Measurements from ENCODE around the gene CGB8.
A peak's percentile ranks its signal among the peaks of the same experiment; 100 is the strongest.
"Not testable (repeated sequence)": the region's sequence is repeated elsewhere in the genome, so short reads cannot be mapped to it uniquely, and the experiment has no call there.

The CGB8 gene

GRCh38 chr19:49024233-49024632 is 24.7 kb downstream of the CGB8 start, which contains the start of gene CGB3:
Gene CGB3 (minus strand): TSS chr19:49024333. CDS start chr19:49023971, 362 bp downstream.
- H3K4me1 Mint-ChIP-seq, result peaks cover 22% of the 10 kb centered on the region
- not testable (repeated sequence) for H3K27ac Mint-ChIP-seq; H3K4me3 Mint-ChIP-seq; H3K36me3 Mint-ChIP-seq; ATAC-seq; DNase-seq (ENCODE audit: low spot score in 2 of 2); H3K9me3 Mint-ChIP-seq

GRCh38 chr19:49022116-49022515 is 26.8 kb downstream of the CGB8 start:
- Mint-ChIP-seq H3K4me3 (no peak overlapping the region), H3K4me1 (peaks cover 31% of the 10 kb centered on the region), H3K36me3 (no peaks in the 10 kb centered on the region), H3K27ac (no peak overlapping the region), H3K9me3 (no peaks in the 10 kb centered on the region)
- ATAC-seq (no peak), DNase-seq (ENCODE audit: low spot score in 2 of 2) (no peak)

GRCh38 chr19:49020931-49021895 is 27.7 kb downstream of the CGB8 start:
- Mint-ChIP-seq H3K4me1 (peaks cover 31% of the 10 kb centered on the region), H3K36me3 (no peaks in the 10 kb centered on the region), H3K9me3 (no peaks in the 10 kb centered on the region), H3K27ac (peak overlapping the region; percentile 7), H3K4me3 (peak overlapping the region; percentile 1)
- DNase-seq (ENCODE audit: low spot score in 2 of 2) (no peak), ATAC-seq (peak; percentile 47)

GRCh38 chr19:49020342-49020741 is 28.6 kb downstream of the CGB8 start:
- no peak for ATAC-seq
- Mint-ChIP-seq H3K4me1 (peaks cover 31% of the 10 kb centered on the region), H3K4me3 (peak overlapping the region; percentile 84), H3K9me3 (no peaks in the 10 kb centered on the region), H3K36me3 (peaks cover 5% of the 10 kb centered on the region), H3K27ac (no peak overlapping the region)
- DNase-seq (ENCODE audit: low spot score in 2 of 2), result no peak

- Mint-ChIP-seq H3K4me3 (peak overlapping the region; percentile 84), H3K9me3 (no peaks in the 10 kb centered on the region), H3K4me1 (peaks cover 31% of the 10 kb centered on the region), H3K36me3 (peaks cover 9% of the 10 kb centered on the region), H3K27ac (peak overlapping the region; percentile 27)
- DNase-seq (ENCODE audit: low spot score in 2 of 2), result peak; percentile 60 to 83
- ATAC-seq, result peak; percentile 49
Observed at GRCh38 chr19:49019242-49019932, 29.5 kb downstream of the CGB8 start.

- H3K4me1 Mint-ChIP-seq, result peaks cover 31% of the 10 kb centered on the region
- peak overlapping the region; percentile 27 for H3K27ac Mint-ChIP-seq
- DNase-seq (ENCODE audit: low spot score in 2 of 2), result peak in 1 of 2 donors; percentile 56
- H3K36me3 Mint-ChIP-seq, result peaks cover 14% of the 10 kb centered on the region
- ATAC-seq, H3K9me3 Mint-ChIP-seq: not testable (repeated sequence)
- peak overlapping the region; percentile 84 for H3K4me3 Mint-ChIP-seq
Observed at GRCh38 chr19:49018388-49019241, 30.3 kb downstream of the CGB8 start.

GRCh38 chr19:49017666-49018351 is 31.1 kb downstream of the CGB8 start:
- DNase-seq (ENCODE audit: low spot score in 2 of 2) (peak; percentile 55 to 82), ATAC-seq (peak; percentile 82)
- no peaks in the 10 kb centered on the region for H3K9me3 Mint-ChIP-seq
- H3K4me1 Mint-ChIP-seq, result peaks cover 31% of the 10 kb centered on the region
- H3K27ac Mint-ChIP-seq, result no peak overlapping the region
- peak overlapping the region; percentile 84 for H3K4me3 Mint-ChIP-seq
- H3K36me3 Mint-ChIP-seq, result peaks cover 21% of the 10 kb centered on the region

GRCh38 chr19:49017041-49017665 is 31.8 kb downstream of the CGB8 start, which contains the start of gene LHB:
Gene LHB (minus strand): TSS chr19:49017091. CDS start chr19:49017081, 10 bp downstream.
- ATAC-seq (no peak), DNase-seq (ENCODE audit: low spot score in 2 of 2) (no peak)
- H3K36me3 Mint-ChIP-seq, result peaks cover 23% of the 10 kb centered on the region
- peaks cover 31% of the 10 kb centered on the region for H3K4me1 Mint-ChIP-seq
- peak within 1 kb of the TSS; percentile 43 for H3K27ac Mint-ChIP-seq
- H3K9me3 Mint-ChIP-seq, result no peaks in the 10 kb centered on the region
- peak within 1 kb of the TSS; percentile 84 for H3K4me3 Mint-ChIP-seq

- Mint-ChIP-seq H3K36me3 (peaks cover 29% of the 10 kb centered on the region), H3K27ac (peak overlapping the region; percentile 43), H3K9me3 (no peaks in the 10 kb centered on the region), H3K4me3 (no peak overlapping the region), H3K4me1 (peaks cover 25% of the 10 kb centered on the region)
- DNase-seq (ENCODE audit: low spot score in 2 of 2), result no peak
- no peak for ATAC-seq
Observed at GRCh38 chr19:49016067-49016839, 32.7 kb downstream of the CGB8 start.

- H3K4me3 Mint-ChIP-seq, result no peak overlapping the region
- peaks cover 42% of the 10 kb centered on the region for H3K36me3 Mint-ChIP-seq
- ATAC-seq, result no peak
- no peak overlapping the region for H3K27ac Mint-ChIP-seq
- H3K9me3 Mint-ChIP-seq, result no peaks in the 10 kb centered on the region
- H3K4me1 Mint-ChIP-seq, result peaks cover 13% of the 10 kb centered on the region
- DNase-seq (ENCODE audit: low spot score in 2 of 2), result no peak
Observed at GRCh38 chr19:49014870-49015255, 34.0 kb downstream of the CGB8 start.

GRCh38 chr19:49014123-49014869 is 34.6 kb downstream of the CGB8 start:
- Mint-ChIP-seq H3K36me3 (peaks cover 47% of the 10 kb centered on the region), H3K4me1 (peaks cover 10% of the 10 kb centered on the region), H3K4me3 (no peak overlapping the region)

GRCh38 chr19:49011194-49011593 is 37.7 kb downstream of the CGB8 start:
- ATAC-seq (no peak), DNase-seq (ENCODE audit: low spot score in 2 of 2) (no peak)
- Mint-ChIP-seq H3K27ac (no peak overlapping the region), H3K4me3 (no peak overlapping the region), H3K4me1 (no peaks in the 10 kb centered on the region), H3K36me3 (peaks cover 77% of the 10 kb centered on the region), H3K9me3 (no peaks in the 10 kb centered on the region)

More at GRCh38 chr19:49014123-49014869, 34.6 kb downstream of the CGB8 start:
- DNase-seq (ENCODE audit: low spot score in 2 of 2) (no peak), ATAC-seq (no peak)
- H3K9me3 Mint-ChIP-seq, result no peaks in the 10 kb centered on the region
- H3K27ac Mint-ChIP-seq, result no peak overlapping the region

- ATAC-seq, result no peak
- H3K36me3 Mint-ChIP-seq, result peaks cover 79% of the 10 kb centered on the region
- DNase-seq (ENCODE audit: low spot score in 2 of 2), result no peak
- H3K27ac Mint-ChIP-seq, result no peak overlapping the region
- no peak overlapping the region for H3K4me3 Mint-ChIP-seq
- no peaks in the 10 kb centered on the region for H3K9me3 Mint-ChIP-seq
- H3K4me1 Mint-ChIP-seq, result no peaks in the 10 kb centered on the region
Observed at GRCh38 chr19:49010453-49010852, 38.5 kb downstream of the CGB8 start.
